Limb (tissue), 2 donors: Measurements from ENCODE around the gene PTPRM.

Source experiments
- DNase-seq, 2 donors: peaks; one replicate each; pipeline ENCODE4 v3.0.0-alpha.2; 2016; ENCODE audit errors: extremely low spot score in 2 of 2

Gene PTPRM

GRCh38 chr18:8354304-8354703, 787.2 kb downstream of the PTPRM start:
- DNase-seq = no peak

DNA sequence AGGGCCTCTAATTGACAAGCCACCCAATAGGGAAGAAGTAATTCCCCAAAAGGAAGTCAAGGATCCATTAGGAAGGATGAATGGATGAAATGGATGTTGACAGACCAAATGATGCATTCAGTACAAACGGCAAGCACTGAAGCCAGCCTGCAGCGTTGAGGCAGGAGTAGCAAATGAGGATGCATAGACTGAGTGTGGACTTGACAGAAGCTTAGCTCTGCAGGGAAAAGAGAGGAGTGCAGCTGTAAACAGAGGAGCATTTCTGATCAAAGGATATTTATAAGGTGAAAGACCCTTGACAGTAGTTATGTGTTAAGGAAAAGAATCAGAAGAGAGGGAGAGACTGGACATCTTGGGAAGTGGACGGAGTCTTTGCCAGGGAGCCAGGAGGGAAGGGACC, 788.9 kb downstream of the PTPRM start:
- DNase-seq = no peak

GRCh38 chr18:8357320-8357719, 790.2 kb downstream of the PTPRM start:
- no peak for DNase-seq

- DNase-seq = no peak
Observed at GRCh38 chr18:8358033-8358765, 791.1 kb downstream of the PTPRM start.

- no peak for DNase-seq
Observed at GRCh38 chr18:8359076-8359475, 792.0 kb downstream of the PTPRM start.

- DNase-seq = no peak
Observed at GRCh38 chr18:8359481-8359880, 792.4 kb downstream of the PTPRM start.

- no peak for DNase-seq
Observed at GRCh38 chr18:8361941-8362471, 794.9 kb downstream of the PTPRM start.

DNA sequence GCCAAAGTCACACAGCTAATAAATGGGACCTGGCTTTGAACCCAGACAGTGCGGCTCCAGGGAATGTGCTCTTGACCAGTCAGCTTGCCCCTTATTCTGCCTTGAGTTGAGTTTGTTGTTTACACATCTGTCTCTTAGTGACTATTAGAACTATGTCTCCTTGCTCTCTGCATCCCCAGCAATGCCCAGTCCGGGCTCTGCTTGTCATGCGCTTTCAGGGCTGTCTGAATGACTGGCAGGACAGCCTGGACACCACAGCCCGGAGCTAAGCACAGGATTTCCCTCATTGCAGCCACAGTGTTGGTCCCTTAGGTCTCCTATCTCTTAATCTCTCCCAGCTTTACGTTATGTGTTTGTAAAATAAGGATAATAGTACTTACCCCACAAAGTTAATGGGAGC, 795.7 kb downstream of the PTPRM start:
- DNase-seq = peak in 1 of 2 donors; percentile 13

- peak in 1 of 2 donors; percentile 1 for DNase-seq
Observed at GRCh38 chr18:8364385-8364784, 797.3 kb downstream of the PTPRM start.

DNA sequence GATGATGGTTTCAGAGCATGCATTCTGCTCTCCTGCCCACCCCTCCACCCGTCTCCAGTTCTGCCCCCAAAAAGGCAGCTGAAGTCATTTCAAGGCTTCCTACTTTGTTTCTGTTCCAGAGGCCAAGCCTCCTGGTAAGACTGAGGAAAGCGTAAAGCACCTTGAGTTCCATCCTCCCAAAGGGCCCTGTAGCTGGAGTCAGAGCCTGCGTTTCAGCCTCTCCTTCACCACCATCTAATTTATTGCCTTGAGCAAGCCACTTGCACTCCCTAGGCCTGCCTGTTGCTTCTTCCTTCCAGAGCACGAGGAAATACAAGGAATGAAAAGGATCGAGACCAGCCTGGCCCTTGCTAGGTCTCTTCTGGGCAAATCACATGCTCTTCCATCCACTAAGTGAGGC, 797.9 kb downstream of the PTPRM start:
- peak in 1 of 2 donors; percentile 11 for DNase-seq

DNA sequence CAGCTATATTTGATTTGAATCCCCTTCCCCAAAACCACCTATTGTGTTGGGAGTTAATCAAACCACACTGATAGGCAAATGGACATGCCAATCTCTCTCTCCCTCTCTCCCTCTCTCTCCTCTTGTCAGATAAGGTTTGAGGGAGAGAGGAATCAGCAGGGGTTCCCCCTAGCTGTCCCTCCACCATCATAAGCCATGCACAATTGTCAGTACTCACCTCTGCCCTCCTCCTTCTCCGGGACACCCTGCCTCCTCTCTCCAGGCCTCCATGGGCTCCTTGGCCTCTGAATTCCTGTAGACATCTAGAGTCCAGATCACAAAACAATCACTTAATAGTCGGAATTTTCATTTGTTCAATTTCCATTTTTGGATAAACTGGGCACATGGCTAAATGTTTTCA, 798.4 kb downstream of the PTPRM start:
- DNase-seq = no peak

- no peak for DNase-seq
Observed at GRCh38 chr18:8366070-8366469, 799.0 kb downstream of the PTPRM start.

GRCh38 chr18:8366656-8367055, 799.5 kb downstream of the PTPRM start:
- no peak for DNase-seq

DNA sequence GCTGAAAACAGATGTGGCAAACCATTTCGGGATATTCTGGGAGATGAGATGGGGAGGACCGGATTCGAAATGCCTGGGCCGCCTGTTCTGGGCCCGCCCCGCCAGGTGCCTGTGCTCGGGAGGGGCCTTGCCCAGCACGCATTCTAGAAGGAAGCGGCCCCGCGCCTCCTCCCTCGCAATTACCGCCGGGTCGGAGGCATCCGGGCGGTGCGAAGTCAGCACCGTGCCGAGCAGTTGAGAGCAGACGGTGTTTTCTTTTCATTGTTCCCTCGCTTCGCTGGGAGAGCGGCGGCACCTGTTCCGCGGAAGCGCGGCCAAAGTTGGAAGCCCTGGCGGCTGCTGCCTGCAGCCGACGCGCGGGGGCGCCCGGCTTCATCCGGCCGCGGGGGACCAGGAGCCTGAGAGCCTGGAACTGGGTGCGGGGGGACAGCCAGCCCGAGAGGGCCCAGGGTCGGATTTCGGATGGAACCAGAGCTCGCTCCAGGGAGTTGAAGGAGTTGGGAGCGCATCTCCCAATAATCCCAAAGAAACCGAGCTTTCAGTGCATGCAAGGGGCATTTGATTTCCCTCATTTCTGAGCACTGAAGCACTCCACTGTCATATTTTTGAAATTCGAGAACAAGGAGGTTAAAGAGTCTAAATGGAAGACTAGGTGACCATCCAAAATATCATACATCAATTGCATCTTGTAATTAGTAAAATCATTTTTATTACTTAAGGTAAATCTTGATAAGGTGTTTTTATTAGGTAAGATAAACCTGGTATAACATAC, 800.3 kb downstream of the PTPRM start:
- DNase-seq = peak; percentile 31 to 70

GRCh38 chr18:8368512-8369217, 801.5 kb downstream of the PTPRM start:
- DNase-seq = no peak

- no peak for DNase-seq
Observed at GRCh38 chr18:8373486-8373885, 806.4 kb downstream of the PTPRM start.

GRCh38 chr18:8374676-8375075, 807.6 kb downstream of the PTPRM start:
- DNase-seq = no peak

GRCh38 chr18:8375249-8375648, 808.1 kb downstream of the PTPRM start:
- DNase-seq = no peak

GRCh38 chr18:8376113-8376512, 809.0 kb downstream of the PTPRM start:
- DNase-seq = no peak

DNA sequence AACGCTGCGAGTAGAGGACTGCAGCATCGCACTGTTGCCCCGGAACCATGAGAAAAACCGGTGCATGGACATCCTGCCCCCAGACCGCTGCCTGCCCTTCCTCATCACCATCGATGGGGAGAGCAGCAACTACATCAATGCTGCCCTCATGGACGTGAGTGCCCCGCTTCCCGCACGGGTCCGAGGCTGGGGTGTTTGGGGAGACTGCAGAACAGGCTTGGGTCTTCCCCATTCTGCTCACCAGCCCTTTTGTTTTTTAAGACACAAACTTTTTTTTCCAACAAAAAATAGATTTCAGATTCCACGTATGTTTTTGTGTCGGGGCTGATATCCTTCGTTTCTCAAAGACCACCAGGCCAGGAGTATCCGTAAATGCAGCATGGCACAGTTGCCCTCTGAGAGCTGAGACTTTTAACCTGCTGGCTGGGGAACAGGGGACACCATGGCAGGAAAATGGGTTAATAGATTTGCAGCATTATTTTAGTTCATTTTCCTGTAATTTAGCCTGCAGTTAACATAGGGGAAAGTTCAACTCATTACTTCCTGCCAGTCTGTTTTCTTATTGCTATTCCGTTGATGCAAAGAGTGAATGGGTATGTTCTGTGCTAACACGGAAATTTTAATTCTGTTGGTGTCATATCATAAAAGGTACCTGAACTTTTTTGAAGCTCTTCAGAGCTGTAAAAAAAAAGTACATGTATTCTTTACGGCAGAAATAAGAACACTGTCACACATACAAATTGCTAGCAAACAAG, 812.2 kb downstream of the PTPRM start:
- no peak for DNase-seq

DNA sequence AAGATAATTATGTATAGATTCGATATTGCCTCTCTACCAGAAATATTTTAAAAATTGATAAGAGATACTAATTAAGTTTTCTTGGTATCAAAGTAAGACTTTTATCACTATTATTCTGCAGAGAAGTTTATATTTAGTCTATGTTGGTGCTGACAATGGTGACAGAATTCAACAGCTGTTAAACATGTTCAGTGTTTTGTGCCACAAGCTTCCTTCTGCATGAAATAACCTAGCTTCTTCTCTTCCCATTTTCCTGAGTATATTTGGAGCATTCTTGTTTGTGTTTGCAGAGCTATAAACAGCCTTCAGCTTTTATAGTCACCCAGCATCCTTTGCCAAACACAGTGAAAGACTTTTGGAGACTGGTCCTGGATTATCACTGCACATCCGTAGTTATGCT, 812.9 kb downstream of the PTPRM start:
- no peak for DNase-seq
